Heart right ventricle (tissue), 16 donors: Measurements from ENCODE around the gene PRR3. TPM values are rescaled to one million over a fixed set of nuclear protein-coding genes. Genes with fewer than 3 reads are reported as not detected.
A peak's percentile ranks its signal among the peaks of the same experiment; 100 is the strongest.
"Not testable (repeated sequence)": the region's sequence is repeated elsewhere in the genome, so short reads cannot be mapped to it uniquely, and the experiment has no call there.

Source experiments
- ATAC-seq, 8 donors: fragments of 200-7000 bp; cut with Tn5 transposase; one replicate each; pipeline ENCODE4 v1.9.1; 2020; ENCODE audit warnings: mild to moderate bottlenecking in 8 of 8, moderate library complexity in 8 of 8, moderate number of reproducible peaks in 1 of 8
- DNase-seq, 2 donors: peaks; one replicate each; pipeline ENCODE4 v3.0.0-alpha.2; 2020
- H3K27ac ChIP-seq, 10 donors: fragments of 200-600 bp; sonication (generic) in 2 of 10; one replicate each; pipeline versions ENCODE4 v1.5.0 to v1.8.0; 2020 to 2022; ENCODE audit warnings: mild to moderate bottlenecking in 3 of 10
- H3K27me3 ChIP-seq, 7 donors: fragments of 200-600 bp; one replicate each; pipeline ENCODE4 v1.8.0; 2021 to 2022; ENCODE audit warnings: mild to moderate bottlenecking in 2 of 7
- H3K36me3 ChIP-seq, 9 donors: fragments of 200-600 bp; sonication (generic) in 1 of 9; one replicate each; pipeline versions ENCODE4 v1.5.0 to v1.8.0; 2020 to 2022; ENCODE audit warnings: mild to moderate bottlenecking in 2 of 9
- H3K4me1 ChIP-seq, 9 donors: fragments of 200-600 bp; sonication (generic) in 1 of 9; one replicate each; pipeline versions ENCODE4 v1.5.0 to v1.8.0; 2020 to 2022; ENCODE audit warnings: mild to moderate bottlenecking in 4 of 9
- H3K4me3 ChIP-seq, 10 donors: fragments of 200-600 bp; sonication (generic) in 2 of 10; one replicate each; pipeline versions ENCODE4 v1.5.0 to v1.8.0; 2020 to 2022; ENCODE audit warnings: mild to moderate bottlenecking in 7 of 10, moderate library complexity in 2 of 10
- H3K9me3 ChIP-seq, 11 donors: fragments of 200-600 bp in 10 of 11; sonication (generic) in 2 of 11; one replicate each; pipeline versions ENCODE4 v1.5.0 to v1.8.0; 2013 to 2022; ENCODE audit warnings: mild to moderate bottlenecking in 2 of 11, control low read depth in 1 of 11, moderate library complexity in 1 of 11
- WGBS, 2 donors: extraction: QIAGEN DNeasy Blood & Tissue Kit; methylation state at CpG; one replicate each; pipeline ENCODE4 v1.1.7; 2013; ENCODE audit warnings: inconsistent platforms in 1 of 2; 5-methylcytosine and 5-hydroxymethylcytosine counted together
- intact Hi-C, 10 donors: fragments of 100-400 bp; cut with DNase I; formaldehyde crosslinking; loops; one replicate each; pipeline versions ENCODE4 v1.11.1 to v1.14.2; 2022
- polyA plus RNA-seq, 2 donors: library from polyadenylated mRNA; stranded (reverse); fragments of 200-250 nt; gene quantifications; one replicate each; pipeline ENCODE4 v1.2.3, GENCODE V29; 2013
- total RNA-seq, 10 donors: library from RNA; stranded (reverse); fragmentation: NEBNext Ultra II Directional in 3 of 10; extraction: Animal tissue kit (Norgen Biotek cat#: 25700) in 3 of 10; gene quantifications; one replicate each; pipeline versions ENCODE4 v1.2.1 to v1.2.4, GENCODE V29; 2021 to 2023
- TF ChIP-seq, protein P1 (sequence below), 9 donors: fragments of 200-600 bp; sonication (generic) in 2 of 9; IDR thresholded peaks; one replicate each; pipeline versions ENCODE4 v1.5.0 to v1.8.0; 2021 to 2022; ENCODE audit warnings: antibody characterized with exemption in 9 of 9, mild to moderate bottlenecking in 5 of 9, moderate library complexity in 1 of 9
- donor health status: Arrhythmogenic right ventricular cardiomyopathy.
- donor health status: ischemic (EF 13 %, LVEDD 7.1; RV severe dilation, severe dysfunction).
- donor health status: healthy with polysubstance abuse.
- donor health status: DM: no; HTN: yes; CAD: no.
- donor health status: DM: no; HTN: no; CAD: no.
- donor health status: ischemic (EF 25% LVEDD 6.9; RV normal size, moderate dysfunction).
- donor health status: ischemic (EF 25% LVEDD 5.7; RV mildly dilated, moderate dysfunction).
- donor health status: healthy.
- donor health status: DM: yes; HTN: yes; CAD: no.
- donor health status: Ischemic cardiomyopathy.
- donor health status: ischemic (EF 35%, LVEDD 5.7; RV mildly dilated, moderate dysfunction).
- donor health status: nonischemic (EF 11% LVEDD 7.7; RV severe dilation, severe dysfunction).
- donor health status: DM: yes; HTN: yes; CAD: no.
- donor health status: PGD.
- donor health status: ischemic (EF 29% LVEDD 5.4; RV normal size, mild dysfunction).
- donor health status: nonischemic (EF 23%, LVEDD 6.1; RV moderate dilation, normal function).

PRR3 gene
- total and polyA plus RNA-seq, 12 donors, result 1.7 to 8.2 (median 2.8) TPM

- WGBS, 2 donors, result 97 to 100% methylated on average over 1 of the region's 1 CpG
- no peak overlapping the region for H3K27ac ChIP-seq
- H3K9me3 ChIP-seq, result no peaks in the 10 kb centered on the region
- no peak for ATAC-seq
- no peaks in the 10 kb centered on the region for H3K27me3 ChIP-seq
- peaks cover 0 to 87% (median 41%) of the 10 kb centered on the region in 9 donors for H3K36me3 ChIP-seq
- intact Hi-C loops, result loop anchor here in 3 of 10 donors (5.0 to 10.0 kb wide), 2 partner anchors 107 to 110 kb away; partner anchors contain the start of gene HLA-E (in 1 of the 3)
- no peaks in the 10 kb centered on the region for H3K4me1 ChIP-seq
- DNase-seq, result no peak
- no peak overlapping the region for H3K4me3 ChIP-seq
- TF ChIP-seq, protein P1, sequence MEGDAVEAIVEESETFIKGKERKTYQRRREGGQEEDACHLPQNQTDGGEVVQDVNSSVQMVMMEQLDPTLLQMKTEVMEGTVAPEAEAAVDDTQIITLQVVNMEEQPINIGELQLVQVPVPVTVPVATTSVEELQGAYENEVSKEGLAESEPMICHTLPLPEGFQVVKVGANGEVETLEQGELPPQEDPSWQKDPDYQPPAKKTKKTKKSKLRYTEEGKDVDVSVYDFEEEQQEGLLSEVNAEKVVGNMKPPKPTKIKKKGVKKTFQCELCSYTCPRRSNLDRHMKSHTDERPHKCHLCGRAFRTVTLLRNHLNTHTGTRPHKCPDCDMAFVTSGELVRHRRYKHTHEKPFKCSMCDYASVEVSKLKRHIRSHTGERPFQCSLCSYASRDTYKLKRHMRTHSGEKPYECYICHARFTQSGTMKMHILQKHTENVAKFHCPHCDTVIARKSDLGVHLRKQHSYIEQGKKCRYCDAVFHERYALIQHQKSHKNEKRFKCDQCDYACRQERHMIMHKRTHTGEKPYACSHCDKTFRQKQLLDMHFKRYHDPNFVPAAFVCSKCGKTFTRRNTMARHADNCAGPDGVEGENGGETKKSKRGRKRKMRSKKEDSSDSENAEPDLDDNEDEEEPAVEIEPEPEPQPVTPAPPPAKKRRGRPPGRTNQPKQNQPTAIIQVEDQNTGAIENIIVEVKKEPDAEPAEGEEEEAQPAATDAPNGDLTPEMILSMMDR (IDR thresholded peaks at IDR 0.05), result no peak
Measured at GRCh38 chr6:30592287-30592686, 35.2 kb downstream of the PRR3 start.

DNA sequence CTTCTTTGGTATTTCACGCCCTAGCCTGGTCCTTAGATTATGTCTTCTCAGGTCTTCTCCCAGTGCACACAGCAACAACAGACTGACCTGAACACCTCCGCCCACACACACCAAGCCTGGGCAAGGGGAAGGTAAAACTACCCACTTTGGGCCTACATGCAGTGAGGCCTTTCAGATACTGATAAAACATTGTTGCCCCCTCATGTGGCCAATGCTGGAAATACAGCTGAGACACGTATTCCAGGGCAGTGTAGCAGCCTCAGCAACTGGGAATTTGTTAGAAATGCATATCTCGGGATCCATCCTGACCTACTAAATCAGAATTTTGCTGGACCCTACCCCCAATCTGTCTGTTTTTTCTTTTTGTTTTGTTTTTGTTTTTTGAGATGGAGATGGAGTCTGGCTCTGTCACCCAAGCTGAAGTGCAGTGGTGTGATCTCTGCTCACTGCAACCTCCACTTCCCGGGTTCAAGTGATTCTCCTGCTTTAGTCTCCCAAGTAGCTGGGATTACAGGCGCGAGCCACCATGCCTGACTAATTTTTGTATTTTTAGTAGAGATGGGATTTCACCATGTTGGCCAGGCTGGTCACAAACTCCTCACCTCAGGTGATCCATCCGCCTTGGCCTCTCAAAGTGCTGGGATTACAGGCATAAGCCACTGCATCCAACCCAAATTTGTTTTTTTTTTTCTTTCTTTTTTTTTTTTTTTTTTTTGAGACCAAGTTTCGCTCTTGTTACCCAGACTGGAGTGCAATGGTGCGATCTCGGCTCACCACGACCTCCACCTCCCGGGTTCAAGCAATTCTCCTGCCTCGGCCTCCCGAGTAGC is 40.4 kb downstream of the PRR3 start:
- WGBS, 2 donors, result 77 to 79% methylated on average over 15 of the region's 15 CpGs
- peaks cover under 1 to 65% (median 19%) of the 10 kb centered on the region in 9 donors for H3K36me3 ChIP-seq

GRCh38 chr6:30598912-30599624 is 42.0 kb downstream of the PRR3 start:
- Histone ChIP-seq H3K9me3 (no peaks in the 10 kb centered on the region), H3K4me1 (peaks cover 0 to 15% (median 0%) of the 10 kb centered on the region in 9 donors), H3K27ac (peak overlapping the region in 1 of 10 donors; percentile 21), H3K36me3 (peaks cover 11 to 65% (median 34%) of the 10 kb centered on the region in 9 donors), H3K27me3 (no peaks in the 10 kb centered on the region), H3K4me3 (no peak overlapping the region)
- ATAC-seq (peak in 1 of 8 donors; percentile 9), DNase-seq (no peak)
- 73 to 78% methylated on average over 12 of the region's 12 CpGs for WGBS, 2 donors
- TF ChIP-seq, protein P1 (IDR thresholded peaks at IDR 0.05), result no peak
- intact Hi-C loops, result loop anchor here in 6 of 10 donors (5.0 to 10.0 kb wide), 4 partner anchors 52 to 117 kb away; partner anchors contain the start of gene HLA-E (in 1 of the 6)

More for the DNA sequence above, 40.4 kb downstream of the PRR3 start:
- H3K9me3 ChIP-seq, H3K27me3 ChIP-seq, H3K27ac ChIP-seq, H3K4me3 ChIP-seq: not testable (repeated sequence)
- peak; percentile 59 to 79 (median 71) for ATAC-seq
- TF ChIP-seq, protein P1 (IDR thresholded peaks at IDR 0.05), result peak; percentile 61 to 79 (median 69)
- intact Hi-C loops, result loop anchor here in 7 of 10 donors (2.0 to 10.0 kb wide), 6 partner anchors 50 to 115 kb away; partner anchors contain the start of gene HLA-E (in 1 of the 7)
- H3K4me1 ChIP-seq, result peaks cover 0 to 15% (median 0%) of the 10 kb centered on the region in 9 donors
- peak; percentile 27 to 83 for DNase-seq
